B cell (primary cell): ENCODE data around the gene IWS1. TPM values are rescaled to one million over a fixed set of nuclear protein-coding genes. Genes with fewer than 3 reads are reported as not detected.

Experiments used
- ATAC-seq: fragments of 200-7000 bp; cut with Tn5 transposase; one replicate; pipeline ENCODE4 v1.10.0; 2021; ENCODE audit warnings: low read depth, mild to moderate bottlenecking, moderate number of reproducible peaks, moderate library complexity
- CTCF ChIA-PET: fragments of 350-600 bp; sonication (Branson Sonifier 250); formaldehyde crosslinking; loops from one replicate; lab custom pipeline; 2021; ENCODE audit warnings: antibody characterized with exemption, inconsistent platforms; lab: Charles Lee
- POLR2A ChIA-PET: fragments of 350-600 bp; sonication (Branson Sonifier 250); formaldehyde crosslinking; loops from one replicate; lab custom pipeline; 2021; ENCODE audit warnings: antibody characterized with exemption; lab: Charles Lee
- DNase-seq: peaks from one replicate; pipeline ENCODE4 v3.0.0; 2013
- H2AFZ ChIP-seq: 2 replicates; pipeline ENCODE4 v1.6.1; 2012; ENCODE audit warnings: mild to moderate bottlenecking, low read depth, low read length; ENCODE audit not compliant: insufficient read depth, poor library complexity, severe bottlenecking
- H3K27ac ChIP-seq, 2 donors: 1 replicate in 1 of 2; 2 replicates in 1 of 2; pipeline ENCODE4 v1.5.1; 2012 to 2013; ENCODE audit warnings: low read length in 2 of 2, mild to moderate bottlenecking in 2 of 2, moderate library complexity in 1 of 2
- H3K27me3 ChIP-seq, 4 experiments: fragments of 200-600 bp in 1 of 4; sonication (generic) in 1 of 4; replicated peaks in 1 of 4; 1 replicate in 2 of 4; 2 replicates in 2 of 4; pipeline versions ENCODE4 v1.6.1 to v1.7.0; 2013 to 2016; ENCODE audit warnings: low read length in 3 of 4, mild to moderate bottlenecking in 2 of 4, mixed read lengths in 1 of 4, moderate library complexity in 1 of 4; ENCODE audit not compliant: insufficient read depth in 4 of 4, control insufficient read depth in 3 of 4; ENCODE audit errors: control extremely low read depth in 1 of 4
- H3K36me3 ChIP-seq, 2 experiments: replicated peaks in 1 of 2; 1 replicate in 1 of 2; 2 replicates in 1 of 2; pipeline versions ENCODE4 v1.6.1 to v1.7.1; 2013; ENCODE audit warnings: low read length in 1 of 2; ENCODE audit not compliant: insufficient read depth in 2 of 2, control insufficient read depth in 1 of 2; ENCODE audit errors: control extremely low read depth in 1 of 2, extremely low read depth in 1 of 2
- H3K4me1 ChIP-seq, 2 donors: fragments of 200-600 bp in 1 of 2; sonication (generic) in 1 of 2; 1 replicate in 1 of 2; 2 replicates in 1 of 2; pipeline versions ENCODE4 v1.5.1 to v1.6.1; 2013 to 2017; ENCODE audit warnings: low read length in 2 of 2; ENCODE audit not compliant: control insufficient read depth in 2 of 2, insufficient read depth in 2 of 2
- H3K4me2 ChIP-seq: replicated peaks from 2 replicates; pipeline ENCODE3; 2012; ENCODE audit warnings: mild to moderate bottlenecking, low read depth, low read length; ENCODE audit not compliant: poor library complexity, severe bottlenecking
- H3K4me3 ChIP-seq, 5 experiments: fragments of 200-600 bp in 1 of 5; sonication (generic) in 1 of 5; 1 replicate in 3 of 5; 2 replicates in 2 of 5; pipeline versions ENCODE4 v1.5.1 to v1.7.0; 2011 to 2016; ENCODE audit warnings: low read length in 4 of 5, mild to moderate bottlenecking in 4 of 5, low read depth in 2 of 5, control low read depth in 1 of 5, moderate library complexity in 1 of 5; ENCODE audit not compliant: insufficient read depth in 1 of 5; ENCODE audit errors: control extremely low read depth in 1 of 5, extremely low read depth in 1 of 5
- H3K79me2 ChIP-seq: fragments of 200-600 bp; sonication (generic); one replicate; pipeline ENCODE4 v1.6.0; 2016; ENCODE audit warnings: low read length; ENCODE audit not compliant: control insufficient read depth, insufficient read depth
- H3K9ac ChIP-seq: fragments of 200-600 bp; sonication (generic); 2 replicates; pipeline ENCODE4 v1.6.1; 2017; ENCODE audit warnings: mild to moderate bottlenecking, low read length, moderate library complexity
- H3K9me3 ChIP-seq, 3 donors: one replicate each; pipeline versions ENCODE4 v1.6.1 to v1.7.1; 2013; ENCODE audit warnings: low read length in 2 of 3; ENCODE audit not compliant: control insufficient read depth in 2 of 3, insufficient read depth in 1 of 3; ENCODE audit errors: control extremely low read depth in 1 of 3
- H4K20me1 ChIP-seq: 2 replicates; pipeline ENCODE4 v1.6.0; 2012; ENCODE audit warnings: mild to moderate bottlenecking, low read length; ENCODE audit not compliant: insufficient read depth, control insufficient read depth, poor library complexity, severe bottlenecking
- H3K27ac Mint-ChIP-seq: one replicate; pipeline ENCODE4 v1.8.0; 2021; ENCODE audit warnings: mixed read lengths
- H3K27me3 Mint-ChIP-seq: one replicate; pipeline ENCODE4 v1.8.0; 2021; ENCODE audit warnings: mixed read lengths
- H3K4me1 Mint-ChIP-seq: one replicate; pipeline ENCODE4 v1.8.0; 2021; ENCODE audit warnings: mixed read lengths
- H3K4me3 Mint-ChIP-seq: one replicate; pipeline ENCODE4 v1.8.0; 2021; ENCODE audit warnings: mixed read lengths
- H3K9me3 Mint-ChIP-seq: one replicate; pipeline ENCODE4 v1.8.0; 2022; ENCODE audit warnings: mixed read lengths; ENCODE audit not compliant: insufficient read depth
- EZH2 ChIP-seq: IDR thresholded peaks from 2 replicates; pipeline ENCODE4 v1.6.1; 2012; ENCODE audit warnings: borderline replicate concordance, low read depth, mild to moderate bottlenecking, moderate library complexity, low read length; ENCODE audit not compliant: insufficient read depth, poor library complexity, severe bottlenecking
- WGBS: methylation state at CpG from one replicate; pipeline ENCODE4 v1.1.5; 2013; ENCODE audit warnings: missing lambda C conversion rate; ENCODE audit not compliant: insufficient coverage; 5-methylcytosine and 5-hydroxymethylcytosine counted together
- intact Hi-C: fragments of 100-400 bp; cut with micrococcal nuclease; formaldehyde crosslinking; loops from one replicate; pipeline ENCODE4 v1.10.0; 2022
- polyA plus RNA-seq: library from polyadenylated mRNA; depleted of rRNA; stranded (reverse); fragments of >200 nt; gene quantifications from 2 replicates; pipeline ENCODE4 v1.2.3, GENCODE V29; 2012
- total RNA-seq, 2 donors: library from RNA; stranded (reverse); fragments of 120-200 nt in 1 of 2; gene quantifications; 1 replicate in 1 of 2; 2 replicates in 1 of 2; pipeline versions ENCODE4 v1.2.3 to v1.2.4, GENCODE V29; 2013 to 2022
- TF ChIP-seq, protein P1 (sequence below): fragments of 200-600 bp; IDR thresholded peaks from one replicate; pipeline ENCODE4 v1.8.0; 2022; ENCODE audit warnings: antibody characterized with exemption, mild to moderate bottlenecking

Gene IWS1
- total and polyA plus RNA-seq, 2 donors (not counting 1 experiment from before 2014, with no cell fraction given) = 22.5 to 45.9 TPM

DNA sequence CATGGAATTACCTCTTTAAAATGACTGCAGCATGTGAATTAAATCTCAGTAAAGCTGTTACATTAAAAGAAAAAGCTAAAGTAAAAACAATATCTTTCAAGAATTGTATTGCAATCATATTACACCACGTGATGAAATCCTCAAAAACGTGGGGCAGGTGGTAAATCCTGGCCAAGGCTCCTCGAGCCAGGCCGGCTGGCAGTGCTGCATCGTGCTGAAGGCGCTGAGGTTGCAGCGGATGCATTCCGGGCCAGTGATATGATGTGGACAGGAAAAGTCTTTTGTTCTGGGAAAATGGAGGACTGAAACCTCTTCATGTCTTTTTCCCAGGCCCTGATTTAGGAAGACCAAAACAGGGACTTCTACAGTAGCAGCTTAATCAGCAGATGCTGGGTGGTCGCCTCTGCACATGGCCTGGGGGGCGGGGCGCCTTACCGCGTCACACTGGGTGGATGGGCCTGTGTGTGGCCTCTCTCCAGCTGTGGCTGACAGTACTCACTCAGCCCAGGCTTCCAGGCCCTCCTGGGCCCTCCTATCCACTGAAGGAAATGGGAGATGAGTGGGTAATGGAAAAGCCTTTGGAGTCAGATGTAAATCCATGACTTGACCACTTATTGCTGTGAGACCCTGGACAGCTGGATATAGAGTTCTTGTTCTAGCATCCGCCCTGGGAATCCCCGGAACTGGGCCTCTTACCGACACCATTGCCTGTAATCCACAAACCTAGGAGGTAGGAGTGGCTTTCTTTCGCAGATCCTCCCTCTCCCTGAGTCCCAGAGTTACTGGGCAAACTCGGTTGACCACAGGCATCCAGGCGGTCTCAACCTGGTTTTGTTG lies 62.9 kb downstream of the IWS1 start:
- H3K9me3 Mint-ChIP-seq = no peaks in the 10 kb centered on the region
- ATAC-seq (no peak), DNase-seq (no peak)
- H3K27ac Mint-ChIP-seq = no peak overlapping the region
- no peaks in the 10 kb centered on the region for H3K27me3 Mint-ChIP-seq
- TF ChIP-seq, protein P1, sequence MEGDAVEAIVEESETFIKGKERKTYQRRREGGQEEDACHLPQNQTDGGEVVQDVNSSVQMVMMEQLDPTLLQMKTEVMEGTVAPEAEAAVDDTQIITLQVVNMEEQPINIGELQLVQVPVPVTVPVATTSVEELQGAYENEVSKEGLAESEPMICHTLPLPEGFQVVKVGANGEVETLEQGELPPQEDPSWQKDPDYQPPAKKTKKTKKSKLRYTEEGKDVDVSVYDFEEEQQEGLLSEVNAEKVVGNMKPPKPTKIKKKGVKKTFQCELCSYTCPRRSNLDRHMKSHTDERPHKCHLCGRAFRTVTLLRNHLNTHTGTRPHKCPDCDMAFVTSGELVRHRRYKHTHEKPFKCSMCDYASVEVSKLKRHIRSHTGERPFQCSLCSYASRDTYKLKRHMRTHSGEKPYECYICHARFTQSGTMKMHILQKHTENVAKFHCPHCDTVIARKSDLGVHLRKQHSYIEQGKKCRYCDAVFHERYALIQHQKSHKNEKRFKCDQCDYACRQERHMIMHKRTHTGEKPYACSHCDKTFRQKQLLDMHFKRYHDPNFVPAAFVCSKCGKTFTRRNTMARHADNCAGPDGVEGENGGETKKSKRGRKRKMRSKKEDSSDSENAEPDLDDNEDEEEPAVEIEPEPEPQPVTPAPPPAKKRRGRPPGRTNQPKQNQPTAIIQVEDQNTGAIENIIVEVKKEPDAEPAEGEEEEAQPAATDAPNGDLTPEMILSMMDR = no peak
- no peak for TF ChIP-seq EZH2
- H3K79me2 ChIP-seq = no peaks in the 10 kb centered on the region
- no peak overlapping the region for H3K9ac ChIP-seq
- H3K36me3 ChIP-seq = no peaks in the 10 kb centered on the region
- no peaks in the 10 kb centered on the region for H4K20me1 ChIP-seq
- no peaks in the 10 kb centered on the region for H3K4me1 Mint-ChIP-seq
- H3K9me3 ChIP-seq = no peaks in the 10 kb centered on the region
- no peak overlapping the region for H3K4me2 ChIP-seq
- H3K27me3 ChIP-seq = no peaks in the 10 kb centered on the region
- H3K4me3 ChIP-seq = no peak overlapping the region
- CTCF ChIA-PET = interaction anchor here (1.8 kb wide), 1 partner anchor 16 kb away, joined by 4 read pairs; no protein-coding TSS in a partner anchor
- POLR2A ChIA-PET = no interaction called here
- H3K27ac ChIP-seq = no peak overlapping the region
- H2AFZ ChIP-seq = no peak overlapping the region
- no peaks in the 10 kb centered on the region for H3K4me1 ChIP-seq
- intact Hi-C loops = no loop called here
- WGBS = 97% methylated on average over 14 of the region's 19 CpGs
- H3K4me3 Mint-ChIP-seq = no peak overlapping the region

DNA sequence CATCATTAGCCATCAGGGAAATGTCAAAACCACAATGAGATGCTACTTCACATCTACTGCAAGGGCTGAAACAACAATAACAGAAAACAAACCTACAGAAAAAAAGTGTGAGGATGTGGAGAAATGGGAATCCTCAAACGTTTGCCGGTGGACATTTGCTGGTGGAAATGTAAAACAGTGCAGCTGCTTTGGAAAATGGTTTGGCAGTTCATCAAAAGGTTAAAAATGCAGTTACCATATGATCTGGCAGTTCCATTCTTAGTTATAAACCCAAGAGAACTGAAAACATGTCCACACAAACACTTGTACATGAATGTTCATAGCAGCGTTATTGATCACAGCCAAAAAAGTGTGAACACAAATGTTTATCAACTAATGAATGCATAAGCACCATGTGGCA lies 63.8 kb downstream of the IWS1 start:
- no peak overlapping the region for H3K4me3 ChIP-seq
- ChIA-PET POLR2A (no interaction called here), CTCF (interaction anchor here (1.8 kb wide), 1 partner anchor 17 kb away, joined by 4 read pairs; no protein-coding TSS in a partner anchor)
- H3K9me3 ChIP-seq = no peaks in the 10 kb centered on the region
- ATAC-seq = no peak
- H3K27me3 Mint-ChIP-seq = no peaks in the 10 kb centered on the region
- no peaks in the 10 kb centered on the region for H3K4me1 ChIP-seq
- intact Hi-C loops = no loop called here
- H2AFZ ChIP-seq = no peak overlapping the region
- H3K9ac ChIP-seq = no peak overlapping the region
- H3K9me3 Mint-ChIP-seq = no peaks in the 10 kb centered on the region
- H3K4me1 Mint-ChIP-seq = peaks cover 6% of the 10 kb centered on the region
- H4K20me1 ChIP-seq = no peaks in the 10 kb centered on the region
- TF ChIP-seq, protein P1 = no peak
- TF ChIP-seq EZH2 = no peak
- no peaks in the 10 kb centered on the region for H3K27me3 ChIP-seq
- H3K36me3 ChIP-seq = no peaks in the 10 kb centered on the region
- no peak overlapping the region for H3K27ac Mint-ChIP-seq
- H3K79me2 ChIP-seq = no peaks in the 10 kb centered on the region
- WGBS = no CpG with 5 or more reads among the region's 3 CpGs
- H3K4me2 ChIP-seq = no peak overlapping the region
- DNase-seq = no peak
- no peak overlapping the region for H3K27ac ChIP-seq
- no peak overlapping the region for H3K4me3 Mint-ChIP-seq
